GM19351 (cell line): ENCODE data around the gene RARRES2.
"Not testable (repeated sequence)": the region's sequence is repeated elsewhere in the genome, so short reads cannot be mapped to it uniquely, and the experiment has no call there.

ENCODE experiments used
- ATAC-seq: cut with Tn5 transposase; IDR thresholded peaks from one replicate; pipeline ENCODE4 v1.9.1; 2021; ENCODE audit warnings: mild to moderate bottlenecking, moderate library complexity; ENCODE audit not compliant: unreplicated experiment

Gene RARRES2

GRCh38 chr7:150341263-150342120 lies at the start of gene RARRES2:
Gene RARRES2 (minus strand): TSS chr7:150341629. CDS start chr7:150340609, 1,020 bp downstream.
- ATAC-seq = no peak

- no peak for ATAC-seq
Measured at GRCh38 chr7:150390205-150390604, 48.8 kb upstream of the RARRES2 start.

- no peak for ATAC-seq
Measured at GRCh38 chr7:150389532-150389816, 48.0 kb upstream of the RARRES2 start.

GRCh38 chr7:150388709-150389531 lies 47.5 kb upstream of the RARRES2 start:
- ATAC-seq = no peak

- ATAC-seq = no peak
Measured at GRCh38 chr7:150388306-150388705, 46.9 kb upstream of the RARRES2 start.

- ATAC-seq = not testable (repeated sequence)
Measured at GRCh38 chr7:150385884-150386283, 44.5 kb upstream of the RARRES2 start.

GRCh38 chr7:150385302-150385723 lies 43.9 kb upstream of the RARRES2 start:
- ATAC-seq = no peak

- no peak for ATAC-seq
Measured at GRCh38 chr7:150384406-150385301, 43.2 kb upstream of the RARRES2 start.

GRCh38 chr7:150383710-150384397 lies 42.4 kb upstream of the RARRES2 start:
- no peak for ATAC-seq

- no peak for ATAC-seq
Measured at GRCh38 chr7:150382844-150383225, 41.4 kb upstream of the RARRES2 start.

- ATAC-seq = no peak
Measured at GRCh38 chr7:150382123-150382843, 40.9 kb upstream of the RARRES2 start.

- no peak for ATAC-seq
Measured at GRCh38 chr7:150381785-150382122, 40.3 kb upstream of the RARRES2 start.

GRCh38 chr7:150381096-150381495 lies 39.7 kb upstream of the RARRES2 start:
- no peak for ATAC-seq

GRCh38 chr7:150380463-150380862 lies 39.0 kb upstream of the RARRES2 start:
- peak; percentile 29 for ATAC-seq

- peak; percentile 14 for ATAC-seq
Measured at GRCh38 chr7:150379441-150380379, 38.3 kb upstream of the RARRES2 start.

GRCh38 chr7:150378853-150379440 lies 37.5 kb upstream of the RARRES2 start, which contains the start of gene ZNF775:
Gene ZNF775 (plus strand): TSS chr7:150379330. CDS start chr7:150388471, 9,141 bp downstream.
- ATAC-seq = peak; percentile 70

GRCh38 chr7:150378115-150378852 lies 36.9 kb upstream of the RARRES2 start:
- ATAC-seq = no peak

GRCh38 chr7:150377635-150378034 lies 36.2 kb upstream of the RARRES2 start:
- no peak for ATAC-seq
